ENCODE results near the gene STATH. TPM values are rescaled to one million over a fixed set of nuclear protein-coding genes. Genes with fewer than 3 reads are reported as not detected.

The STATH gene
- not detected for total RNA-seq (2021; fragmentation: NEBNext Ultra II Directional; extraction: Animal tissue kit (Norgen Biotek cat#: 25700))
- long read RNA-seq: 0 reads

GRCh38 chr4:69995526-69996016 is at the start of gene STATH:
TSS of gene STATH (plus strand) at chr4:69995966. CDS start at chr4:69998438, 2,472 bp downstream.
- TF ChIP-seq CTCF (IDR thresholded peaks at IDR 0.05): no peak
- Mint-ChIP-seq H3K9me3 (peaks cover 21% of the 10 kb centered on the region), H3K27me3 (ENCODE audit: insufficient read depth) (no peaks in the 10 kb centered on the region), H3K4me1 (ENCODE audit: low read depth) (no peaks in the 10 kb centered on the region), H3K4me3 (no peak within 1 kb of the TSS), H3K36me3 (ENCODE audit: low read depth) (no peaks in the 10 kb centered on the region), H3K27ac (no peak within 1 kb of the TSS)
- no peak for DNase-seq

GRCh38 chr4:69951602-69952001 is 44.2 kb upstream of the STATH start:
- H3K36me3 Mint-ChIP-seq (ENCODE audit: low read depth): no peaks in the 10 kb centered on the region
- H3K27ac Mint-ChIP-seq: no peak overlapping the region
- no peak overlapping the region for H3K4me3 Mint-ChIP-seq
- H3K27me3 Mint-ChIP-seq (ENCODE audit: insufficient read depth): no peaks in the 10 kb centered on the region
- peaks cover 23% of the 10 kb centered on the region for H3K9me3 Mint-ChIP-seq
- no peak for TF ChIP-seq CTCF (IDR thresholded peaks at IDR 0.05)
- no peak for DNase-seq
- no peaks in the 10 kb centered on the region for H3K4me1 Mint-ChIP-seq (ENCODE audit: low read depth)

- Mint-ChIP-seq H3K9me3 (peaks cover 6% of the 10 kb centered on the region; the same call in 1 of the 2 replicates), H3K4me3 (no peak overlapping the region), H3K36me3 (ENCODE audit: low read depth) (no peaks in the 10 kb centered on the region), H3K27me3 (ENCODE audit: insufficient read depth) (no peaks in the 10 kb centered on the region), H3K4me1 (ENCODE audit: low read depth) (no peaks in the 10 kb centered on the region), H3K27ac (no peak overlapping the region)
- TF ChIP-seq CTCF (IDR thresholded peaks at IDR 0.05): no peak
- DNase-seq: no peak
Observed at GRCh38 chr4:69957209-69957608, 38.6 kb upstream of the STATH start.

- no peak for DNase-seq
- Mint-ChIP-seq H3K4me1 (ENCODE audit: low read depth) (no peaks in the 10 kb centered on the region), H3K27ac (no peak within 1 kb of the TSS), H3K36me3 (ENCODE audit: low read depth) (no peaks in the 10 kb centered on the region), H3K4me3 (no peak within 1 kb of the TSS), H3K9me3 (peaks cover 15% of the 10 kb centered on the region), H3K27me3 (ENCODE audit: insufficient read depth) (no peaks in the 10 kb centered on the region)
- no peak for TF ChIP-seq CTCF (IDR thresholded peaks at IDR 0.05)
Observed at GRCh38 chr4:69965628-69966027, 30.1 kb upstream of the STATH start, which contains the start of gene CSN2. TSS of gene CSN2 (minus strand) at chr4:69965728. CDS start at chr4:69960995, 4,733 bp downstream.

- Mint-ChIP-seq H3K9me3 (peaks cover 26% of the 10 kb centered on the region), H3K4me1 (ENCODE audit: low read depth) (no peaks in the 10 kb centered on the region), H3K27ac (no peak overlapping the region), H3K27me3 (ENCODE audit: insufficient read depth) (no peaks in the 10 kb centered on the region), H3K36me3 (ENCODE audit: low read depth) (no peaks in the 10 kb centered on the region), H3K4me3 (no peak overlapping the region)
- no peak for DNase-seq
- no peak for TF ChIP-seq CTCF (IDR thresholded peaks at IDR 0.05)
Observed at GRCh38 chr4:69970071-69970470, 25.7 kb upstream of the STATH start.

Data from HFFc6 (cell line).